PC-3 (cell line): ENCODE measurements around the gene SLCO2A1.

ENCODE experiments used
- CTCF ChIP-seq: fragments of 300-600 bp; sonication (generic); conservative IDR thresholded peaks from 2 replicates; pipeline ENCODE4 v1.5.1; 2017; ENCODE audit warnings: antibody characterized with exemption, low read depth, mild to moderate bottlenecking, low read length
- EZH2 ChIP-seq: fragments of 300-600 bp; sonication (generic); IDR thresholded peaks from one replicate; pipeline ENCODE4 v1.6.1; 2017; ENCODE audit warnings: antibody characterized with exemption, mild to moderate bottlenecking, low read length; ENCODE audit not compliant: unreplicated experiment
- EZH2phosphoT487 ChIP-seq: fragments of 300-600 bp; sonication (generic); IDR thresholded peaks from 2 replicates; pipeline ENCODE4 v1.6.1; 2018; ENCODE audit warnings: mild to moderate bottlenecking, antibody characterized with exemption, low read length, borderline replicate concordance

GRCh38 chr3:133983126-133983525 lies 46.6 kb downstream of the SLCO2A1 start:
- no peak for TF ChIP-seq CTCF
- no peak for TF ChIP-seq EZH2
- no peak for TF ChIP-seq EZH2phosphoT487
